HEK293 (cell line): Measurements from ENCODE around the gene DACT2.

Experiments
- CTCF ChIA-PET: fragments of 350-600 bp; formaldehyde crosslinking; extraction: SDS; loops from one replicate; lab custom pipeline; 2021; ENCODE audit warnings: antibody characterized with exemption; lab: Yijun Ruan, JAX
- POLR2A ChIA-PET: fragments of 300-600 bp; formaldehyde crosslinking; extraction: SDS; loops from one replicate; lab custom pipeline; 2020; ENCODE audit warnings: antibody characterized with exemption, inconsistent platforms; lab: Yijun Ruan, JAX
- H3K27ac ChIP-seq: fragments of 200-500 bp; sonication (Bioruptor generic); 2 replicates; pipeline ENCODE4 v1.5.1; 2014; ENCODE audit warnings: low read depth, low read length, control low read depth, inconsistent platforms; ENCODE audit errors: extremely low read depth
- H3K36me3 ChIP-seq, 2 experiments: fragments of 200-500 bp in 1 of 2; sonication (Bioruptor generic) in 1 of 2; 1 replicate in 1 of 2; 2 replicates in 1 of 2; pipeline ENCODE4 v1.5.1; 2014 to 2017; ENCODE audit warnings: inconsistent platforms in 2 of 2, low read length in 2 of 2; ENCODE audit not compliant: control insufficient read depth in 2 of 2, insufficient read depth in 1 of 2
- H3K4me1 ChIP-seq: fragments of 200-500 bp; sonication (Bioruptor generic); 2 replicates; pipeline ENCODE4 v1.5.1; 2014; ENCODE audit warnings: mild to moderate bottlenecking, low read length, inconsistent platforms; ENCODE audit not compliant: control insufficient read depth, insufficient read depth
- H3K4me3 ChIP-seq: 2 replicates; pipeline ENCODE4 v1.5.1; 2011; ENCODE audit warnings: low read depth, mild to moderate bottlenecking, control low read depth, low read length, moderate library complexity
- H3K9me3 ChIP-seq: fragments of 200-500 bp; sonication (Bioruptor generic); 2 replicates; pipeline ENCODE4 v1.5.1; 2014; ENCODE audit warnings: low read depth, low read length, inconsistent platforms; ENCODE audit not compliant: control insufficient read depth, insufficient read depth
- EGR2 ChIP-seq: fragments of 450-650 bp; formaldehyde crosslinking; IDR thresholded peaks from 2 replicates; pipeline ENCODE4 v1.5.1; 2016; ENCODE audit warnings: low read depth, missing biosample characterization, missing genetic modification characterization
- GLIS1 ChIP-seq: fragments of 450-650 bp; formaldehyde crosslinking; IDR thresholded peaks from 2 replicates; pipeline ENCODE4 v1.5.1; 2016; ENCODE audit warnings: missing biosample characterization, missing genetic modification characterization
- INSM2 ChIP-seq: fragments of 450-650 bp; formaldehyde crosslinking; IDR thresholded peaks from 2 replicates; pipeline ENCODE4 v1.5.1; 2016; ENCODE audit warnings: missing biosample characterization, missing genetic modification characterization
- PATZ1 ChIP-seq: fragments of 450-650 bp; formaldehyde crosslinking; IDR thresholded peaks from 2 replicates; pipeline ENCODE4 v1.5.1; 2016; ENCODE audit warnings: missing biosample characterization, missing genetic modification characterization
- PRDM4 ChIP-seq: fragments of 450-650 bp; formaldehyde crosslinking; IDR thresholded peaks from 2 replicates; pipeline ENCODE4 v1.5.1; 2017; ENCODE audit warnings: missing biosample characterization, missing genetic modification characterization
- ZFHX2 ChIP-seq: fragments of 450-650 bp; formaldehyde crosslinking; conservative IDR thresholded peaks from 2 replicates; pipeline ENCODE4 v1.5.1; 2016; ENCODE audit warnings: missing biosample characterization, missing genetic modification characterization
- ZNF121 ChIP-seq: fragments of 450-650 bp; formaldehyde crosslinking; IDR thresholded peaks from 2 replicates; pipeline ENCODE4 v1.5.1; 2016; ENCODE audit warnings: missing biosample characterization, missing genetic modification characterization
- ZNF19 ChIP-seq: fragments of 450-650 bp; formaldehyde crosslinking; IDR thresholded peaks from 2 replicates; pipeline ENCODE4; 2016; ENCODE audit warnings: missing biosample characterization, missing genetic modification characterization, low read depth
- ZNF211 ChIP-seq: fragments of 450-650 bp; formaldehyde crosslinking; IDR thresholded peaks from 2 replicates; pipeline ENCODE4 v1.5.1; 2016; ENCODE audit warnings: low read depth, missing biosample characterization, missing genetic modification characterization
- ZNF221 ChIP-seq: fragments of 450-650 bp; formaldehyde crosslinking; IDR thresholded peaks from 2 replicates; pipeline ENCODE4 v1.5.1; 2017; ENCODE audit warnings: missing biosample characterization, missing genetic modification characterization, borderline replicate concordance
- ZNF266 ChIP-seq: fragments of 450-650 bp; formaldehyde crosslinking; IDR thresholded peaks from 2 replicates; pipeline ENCODE4 v1.5.1; 2016; ENCODE audit warnings: missing biosample characterization, missing genetic modification characterization, low read depth
- ZNF530 ChIP-seq: fragments of 450-650 bp; formaldehyde crosslinking; IDR thresholded peaks from 2 replicates; pipeline ENCODE4 v1.5.1; 2016; ENCODE audit warnings: low read depth, missing biosample characterization, missing genetic modification characterization
- TF ChIP-seq, protein P1 (sequence below): fragments of 450-650 bp; formaldehyde crosslinking; IDR thresholded peaks from 2 replicates; pipeline ENCODE4 v1.5.1; 2016; ENCODE audit warnings: missing biosample characterization, missing genetic modification characterization
- TF ChIP-seq, protein P2 (sequence below): fragments of 450-650 bp; formaldehyde crosslinking; IDR thresholded peaks from 2 replicates; pipeline ENCODE4 v1.5.1; 2017; ENCODE audit warnings: missing biosample characterization, mild to moderate bottlenecking, missing genetic modification characterization, moderate library complexity

Gene DACT2

DNA sequence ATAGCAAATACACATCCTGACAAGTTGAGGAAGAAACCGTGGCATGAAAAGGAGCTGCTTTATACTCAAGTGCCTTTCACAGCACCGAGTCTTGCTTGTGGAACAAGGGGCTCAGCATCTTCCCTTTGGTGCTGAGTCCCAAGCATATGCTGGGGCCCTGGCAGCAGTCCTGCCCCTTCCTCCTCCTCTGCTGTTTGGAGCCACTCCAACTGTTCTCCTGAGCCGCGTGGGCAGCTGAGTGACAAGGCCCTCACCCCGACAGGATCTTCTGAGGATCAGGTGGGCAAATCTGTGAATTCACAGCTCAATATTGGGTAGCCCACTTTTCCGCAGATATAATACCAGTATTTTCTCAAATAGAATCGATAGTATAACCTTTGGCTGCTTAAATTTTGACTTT lies 24.7 kb downstream of the DACT2 start (continued):
- TF ChIP-seq PATZ1, result no peak
- TF ChIP-seq EGR2 (tag by site-specific recombination), result 0 out of 2 replicates have a peak, but pooled peaks have one; percentile 11

GRCh38 chr6:168293636-168294530 lies 25.7 kb downstream of the DACT2 start:
- H3K27ac ChIP-seq, result no peak overlapping the region
- no peak overlapping the region for H3K4me3 ChIP-seq
- POLR2A ChIA-PET, result no interaction called here
- peaks cover 6% of the 10 kb centered on the region for H3K4me1 ChIP-seq
- no peaks in the 10 kb centered on the region for H3K36me3 ChIP-seq
- CTCF ChIA-PET, result interaction anchor here (1.3 kb wide), 1 partner anchor 75 kb away, joined by 3 read pairs; no protein-coding TSS in a partner anchor
- H3K9me3 ChIP-seq, result no peaks in the 10 kb centered on the region
- TF ChIP-seq, protein P1, sequence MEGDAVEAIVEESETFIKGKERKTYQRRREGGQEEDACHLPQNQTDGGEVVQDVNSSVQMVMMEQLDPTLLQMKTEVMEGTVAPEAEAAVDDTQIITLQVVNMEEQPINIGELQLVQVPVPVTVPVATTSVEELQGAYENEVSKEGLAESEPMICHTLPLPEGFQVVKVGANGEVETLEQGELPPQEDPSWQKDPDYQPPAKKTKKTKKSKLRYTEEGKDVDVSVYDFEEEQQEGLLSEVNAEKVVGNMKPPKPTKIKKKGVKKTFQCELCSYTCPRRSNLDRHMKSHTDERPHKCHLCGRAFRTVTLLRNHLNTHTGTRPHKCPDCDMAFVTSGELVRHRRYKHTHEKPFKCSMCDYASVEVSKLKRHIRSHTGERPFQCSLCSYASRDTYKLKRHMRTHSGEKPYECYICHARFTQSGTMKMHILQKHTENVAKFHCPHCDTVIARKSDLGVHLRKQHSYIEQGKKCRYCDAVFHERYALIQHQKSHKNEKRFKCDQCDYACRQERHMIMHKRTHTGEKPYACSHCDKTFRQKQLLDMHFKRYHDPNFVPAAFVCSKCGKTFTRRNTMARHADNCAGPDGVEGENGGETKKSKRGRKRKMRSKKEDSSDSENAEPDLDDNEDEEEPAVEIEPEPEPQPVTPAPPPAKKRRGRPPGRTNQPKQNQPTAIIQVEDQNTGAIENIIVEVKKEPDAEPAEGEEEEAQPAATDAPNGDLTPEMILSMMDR (tag by site-specific recombination), result no peak
- TF ChIP-seq PRDM4 (tag by site-specific recombination) (no peak), ZFHX2 (tag by site-specific recombination) (no peak), INSM2 (tag by site-specific recombination) (no peak), ZNF530 (tag by site-specific recombination) (no peak), ZNF221 (tag by site-specific recombination) (no peak), ZNF19 (tag by site-specific recombination) (no peak), ZNF266 (no peak), GLIS1 (tag by site-specific recombination) (no peak), ZNF211 (tag by site-specific recombination) (no peak), ZNF121 (tag by site-specific recombination) (no peak)
- TF ChIP-seq, protein P2, sequence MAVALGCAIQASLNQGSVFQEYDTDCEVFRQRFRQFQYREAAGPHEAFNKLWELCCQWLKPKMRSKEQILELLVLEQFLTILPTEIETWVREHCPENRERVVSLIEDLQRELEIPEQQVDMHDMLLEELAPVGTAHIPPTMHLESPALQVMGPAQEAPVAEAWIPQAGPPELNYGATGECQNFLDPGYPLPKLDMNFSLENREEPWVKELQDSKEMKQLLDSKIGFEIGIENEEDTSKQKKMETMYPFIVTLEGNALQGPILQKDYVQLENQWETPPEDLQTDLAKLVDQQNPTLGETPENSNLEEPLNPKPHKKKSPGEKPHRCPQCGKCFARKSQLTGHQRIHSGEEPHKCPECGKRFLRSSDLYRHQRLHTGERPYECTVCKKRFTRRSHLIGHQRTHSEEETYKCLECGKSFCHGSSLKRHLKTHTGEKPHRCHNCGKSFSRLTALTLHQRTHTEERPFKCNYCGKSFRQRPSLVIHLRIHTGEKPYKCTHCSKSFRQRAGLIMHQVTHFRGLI (tag by site-specific recombination), result no peak
